Measurements from ENCODE around the gene NFATC1. TPM values are rescaled to one million over a fixed set of nuclear protein-coding genes. Genes with fewer than 3 reads are reported as not detected.

NFATC1 gene
- total RNA-seq, 4 donors from 2014 or later: 14.0 to 22.4 (median 15.0) TPM

GRCh38 chr18:79388043-79388442 is 7.7 kb upstream of the NFATC1 start:
- TF ChIP-seq POLR2A (IDR thresholded peaks at IDR 0.05) (no peak), CTCF (IDR thresholded peaks at IDR 0.05) (no peak)
- intact Hi-C loops (cut with DNase I; ENCODE audit: low total_unique reads): no loop called here
- WGBS, 2 donors: 55 to 60% methylated on average over 7 of the region's 7 CpGs
- DNase-seq (ENCODE audit: low spot score in 2 of 2): peak in 1 of 2 donors; percentile 70
- no peak overlapping the region for H3K4me3 ChIP-seq (ENCODE audit: low read depth, poor library complexity, severe bottlenecking)

GRCh38 chr18:79389689-79390088 is 6.0 kb upstream of the NFATC1 start:
- intact Hi-C loops (cut with DNase I; ENCODE audit: low total_unique reads): no loop called here
- H3K4me3 ChIP-seq (ENCODE audit: low read depth, poor library complexity, severe bottlenecking): no peak overlapping the region
- TF ChIP-seq CTCF (IDR thresholded peaks at IDR 0.05) (no peak), POLR2A (IDR thresholded peaks at IDR 0.05) (no peak)
- 31 to 40% methylated on average over 4 of the region's 4 CpGs for WGBS, 2 donors
- DNase-seq (ENCODE audit: low spot score in 2 of 2): no peak

GRCh38 chr18:79392226-79392625 is 3.5 kb upstream of the NFATC1 start:
- intact Hi-C loops (cut with DNase I; ENCODE audit: low total_unique reads): no loop called here
- DNase-seq (ENCODE audit: low spot score in 2 of 2): no peak
- WGBS, 2 donors: 93 to 95% methylated on average over 8 of the region's 8 CpGs

GRCh38 chr18:79393181-79393634 is 2.5 kb upstream of the NFATC1 start:
- WGBS, 2 donors: 3 to 16% methylated on average over 9 to 30 of the region's 30 CpGs
- intact Hi-C loops (cut with DNase I; ENCODE audit: low total_unique reads): no loop called here
- H3K4me3 ChIP-seq (ENCODE audit: low read depth, poor library complexity, severe bottlenecking): peak overlapping the region; percentile 32
- TF ChIP-seq CTCF (IDR thresholded peaks at IDR 0.05): no peak
- no peak for TF ChIP-seq POLR2A (IDR thresholded peaks at IDR 0.05)
- DNase-seq (ENCODE audit: low spot score in 2 of 2): no peak

More at GRCh38 chr18:79392226-79392625, 3.5 kb upstream of the NFATC1 start:
- TF ChIP-seq POLR2A (IDR thresholded peaks at IDR 0.05): no peak
- no peak for TF ChIP-seq CTCF (IDR thresholded peaks at IDR 0.05)
- no peak overlapping the region for H3K4me3 ChIP-seq (ENCODE audit: low read depth, poor library complexity, severe bottlenecking)

- intact Hi-C loops (cut with DNase I; ENCODE audit: low total_unique reads): no loop called here
- DNase-seq (ENCODE audit: low spot score in 2 of 2): peak; percentile 89 to 98
- no peak for TF ChIP-seq CTCF (IDR thresholded peaks at IDR 0.05)
- TF ChIP-seq POLR2A (IDR thresholded peaks at IDR 0.05): no peak
- H3K4me3 ChIP-seq (ENCODE audit: low read depth, poor library complexity, severe bottlenecking): peak overlapping the region; percentile 32
- WGBS, 2 donors: 0% methylated on average over 67 to 81 of the region's 83 CpGs
Measured at GRCh38 chr18:79393635-79394533, 1.8 kb upstream of the NFATC1 start.
